ENCODE data around the gene CHPF. TPM values are rescaled to one million over a fixed set of nuclear protein-coding genes. Genes with fewer than 3 reads are reported as not detected.

CHPF gene
- total and polyA plus RNA-seq, 2 experiments from 2014 or later, result 174 to 533 TPM

- peaks cover 15% of the 10 kb centered on the region for H3K27me3 ChIP-seq (replicated peaks; ENCODE audit: insufficient read depth)
- H4K20me1 ChIP-seq (ENCODE audit: insufficient read depth), result no peaks in the 10 kb centered on the region
- no peaks in the 10 kb centered on the region for H3F3A ChIP-seq (ENCODE audit: insufficient read depth)
- WGBS, 2 experiments (ENCODE audit: low coverage in 1 of 2, low lambda C conversion rate in 2 of 2, missing lambda C conversion rate in 2 of 2), result 11 to 13% methylated on average over 4 to 14 of the region's 14 CpGs
- no peaks in the 10 kb centered on the region for H3K36me3 ChIP-seq (ENCODE audit: low read depth)
- no peak overlapping the region for H3K27ac ChIP-seq
- TF ChIP-seq EZH2phosphoT487 (IDR thresholded peaks at IDR 0.05; ENCODE audit: insufficient read depth, low read depth), result no peak
- TF ChIP-seq EZH2 (IDR thresholded peaks at IDR 0.05; ENCODE audit: insufficient read depth, poor library complexity, severe bottlenecking), result no peak
- in situ Hi-C loops (cut with MboI), result no loop called here
- no peaks in the 10 kb centered on the region for H3K79me2 ChIP-seq (ENCODE audit: insufficient read depth)
- H3K9me2 ChIP-seq (ENCODE audit: insufficient read depth), result no peaks in the 10 kb centered on the region
- peaks cover 13% of the 10 kb centered on the region for H3K4me1 ChIP-seq (ENCODE audit: insufficient read depth)
- peak overlapping the region; percentile 71 for H3K4me2 ChIP-seq (ENCODE audit: unreplicated experiment)
- H2AFZ ChIP-seq, result no peak overlapping the region
- H3K9me3 ChIP-seq (ENCODE audit: low read depth), result no peaks in the 10 kb centered on the region
- H3K4me3 ChIP-seq, result peak overlapping the region; percentile 56
- H3K9ac ChIP-seq, result no peak overlapping the region
- peak; percentile 56 for DNase-seq
These were observed 34.4 kb downstream of the CHPF start for GRCh38 chr2:219508971-219509779.

GRCh38 chr2:219508444-219508734 is 35.2 kb downstream of the CHPF start:
- DNase-seq, result no peak
- H2AFZ ChIP-seq, result no peak overlapping the region
- in situ Hi-C loops (cut with MboI), result no loop called here
- no peak overlapping the region for H3K9ac ChIP-seq
- H3K9me2 ChIP-seq (ENCODE audit: insufficient read depth), result no peaks in the 10 kb centered on the region
- WGBS, 2 experiments (ENCODE audit: low coverage in 1 of 2, low lambda C conversion rate in 2 of 2, missing lambda C conversion rate in 2 of 2), result 56 to 71% methylated on average over 3 to 4 of the region's 4 CpGs
- no peaks in the 10 kb centered on the region for H3K9me3 ChIP-seq (ENCODE audit: low read depth)
- peaks cover 13% of the 10 kb centered on the region for H3K4me1 ChIP-seq (ENCODE audit: insufficient read depth)
- TF ChIP-seq EZH2 (IDR thresholded peaks at IDR 0.05; ENCODE audit: insufficient read depth, poor library complexity, severe bottlenecking), result no peak
- no peak for TF ChIP-seq EZH2phosphoT487 (IDR thresholded peaks at IDR 0.05; ENCODE audit: insufficient read depth, low read depth)
- H3K79me2 ChIP-seq (ENCODE audit: insufficient read depth), result no peaks in the 10 kb centered on the region
- H3K27me3 ChIP-seq (replicated peaks; ENCODE audit: insufficient read depth), result peaks cover 8% of the 10 kb centered on the region
- no peak overlapping the region for H3K4me2 ChIP-seq (ENCODE audit: unreplicated experiment)
- H4K20me1 ChIP-seq (ENCODE audit: insufficient read depth), result no peaks in the 10 kb centered on the region
- no peak overlapping the region for H3K27ac ChIP-seq
- H3F3A ChIP-seq (ENCODE audit: insufficient read depth), result no peaks in the 10 kb centered on the region
- H3K4me3 ChIP-seq, result no peak overlapping the region
- peaks cover 3% of the 10 kb centered on the region; the same call in 1 of the 2 replicates for H3K36me3 ChIP-seq (ENCODE audit: low read depth)

DNA sequence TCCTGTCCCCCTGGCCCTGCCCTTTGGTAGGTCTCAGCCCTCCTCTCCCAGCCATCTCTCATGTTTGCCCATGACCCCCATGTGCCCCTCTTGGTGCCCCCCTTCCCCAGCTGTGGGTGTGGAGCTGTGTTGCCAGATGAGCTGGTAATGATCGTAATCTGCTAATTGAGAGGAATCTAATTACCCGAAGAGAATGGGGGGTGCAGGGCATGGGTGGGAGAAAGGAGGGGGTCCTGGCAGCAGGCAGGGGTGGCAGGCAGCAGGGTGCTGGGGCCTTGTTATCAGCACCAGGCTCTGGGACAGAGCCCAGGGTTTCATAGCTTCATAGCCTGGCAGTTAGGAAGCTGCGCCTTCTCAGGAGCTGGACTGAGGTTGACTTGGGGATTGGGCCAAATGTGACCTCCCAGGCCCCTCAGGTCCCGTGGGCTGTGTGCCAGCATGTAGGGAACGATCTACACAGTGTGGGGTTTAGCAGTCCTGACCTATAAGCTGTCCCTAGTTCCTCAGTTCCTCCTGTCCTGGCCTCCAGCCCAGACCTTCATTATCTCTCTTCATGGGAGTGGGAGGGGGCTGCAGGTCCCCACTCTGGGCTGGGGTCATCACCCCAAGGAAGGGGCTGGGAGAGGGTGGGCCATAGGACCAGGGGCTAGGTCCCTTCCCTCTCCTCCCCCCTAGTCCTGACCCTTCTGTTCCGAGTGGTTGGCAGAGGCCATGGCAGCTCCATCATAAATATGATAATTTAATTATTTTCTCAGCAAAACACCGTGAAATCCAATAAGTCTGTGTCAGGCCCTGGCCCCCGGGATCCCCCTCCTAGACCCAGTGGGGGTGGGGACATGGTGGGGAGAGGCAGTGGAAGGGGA is 35.8 kb downstream of the CHPF start:
- TF ChIP-seq EZH2 (IDR thresholded peaks at IDR 0.05; ENCODE audit: insufficient read depth, poor library complexity, severe bottlenecking) (no peak), EZH2phosphoT487 (IDR thresholded peaks at IDR 0.05; ENCODE audit: insufficient read depth, low read depth) (no peak)
- Histone ChIP-seq H4K20me1 (ENCODE audit: insufficient read depth) (no peaks in the 10 kb centered on the region), H3K9ac (no peak overlapping the region), H3K79me2 (ENCODE audit: insufficient read depth) (no peaks in the 10 kb centered on the region), H3K27ac (no peak overlapping the region), H3F3A (ENCODE audit: insufficient read depth) (no peaks in the 10 kb centered on the region), H3K4me1 (ENCODE audit: insufficient read depth) (peaks cover 13% of the 10 kb centered on the region), H3K9me3 (ENCODE audit: low read depth) (no peaks in the 10 kb centered on the region), H3K4me2 (ENCODE audit: unreplicated experiment) (no peak overlapping the region), H3K4me3 (no peak overlapping the region), H3K9me2 (ENCODE audit: insufficient read depth) (no peaks in the 10 kb centered on the region), H3K27me3 (replicated peaks; ENCODE audit: insufficient read depth) (peaks cover 2% of the 10 kb centered on the region; the same call in 1 of the 2 replicates), H2AFZ (no peak overlapping the region), H3K36me3 (ENCODE audit: low read depth) (peaks cover 4% of the 10 kb centered on the region; the same call in 1 of the 2 replicates)
- peak; percentile 40 for DNase-seq
- in situ Hi-C loops (cut with MboI), result no loop called here
- 35 to 41% methylated on average over 8 of the region's 8 CpGs for WGBS, 2 experiments (ENCODE audit: low coverage in 1 of 2, low lambda C conversion rate in 2 of 2, missing lambda C conversion rate in 2 of 2)

DNA sequence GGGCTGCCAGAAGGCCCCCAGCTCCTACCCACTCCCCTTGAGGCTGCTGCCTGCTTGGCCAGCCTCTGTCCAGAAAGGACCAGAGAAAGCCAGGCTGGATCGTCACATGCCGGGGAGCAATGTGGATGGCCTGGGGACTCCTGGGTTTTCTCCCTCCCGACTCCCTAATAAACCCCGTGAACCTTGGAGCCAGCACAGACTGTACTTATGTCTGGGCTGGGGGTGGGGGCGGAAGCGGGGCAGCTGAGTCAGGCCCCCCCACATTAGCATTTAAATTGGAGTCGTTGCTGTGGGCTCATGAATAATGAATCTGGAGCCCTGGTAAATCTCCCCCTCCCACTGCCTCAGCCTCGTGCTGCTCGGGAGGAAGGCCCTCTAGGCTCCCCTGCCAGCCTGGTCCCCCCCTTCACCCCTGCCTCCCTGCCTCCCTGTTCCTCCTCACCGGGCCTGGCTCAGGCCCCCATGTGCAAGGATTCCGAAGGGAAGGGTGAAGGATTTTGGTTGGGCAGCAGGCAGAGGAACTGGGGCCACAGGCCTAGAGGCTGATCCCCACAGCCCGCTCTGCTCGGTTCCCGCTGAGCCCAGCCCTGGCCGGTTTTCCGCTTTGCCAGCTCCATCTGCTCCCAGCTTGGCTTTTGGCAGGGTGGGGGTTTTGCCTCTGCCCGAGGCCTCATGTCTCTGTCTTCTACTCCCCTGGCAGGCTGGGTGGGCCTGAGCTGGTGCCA is 36.6 kb downstream of the CHPF start:
- Histone ChIP-seq H2AFZ (no peak overlapping the region), H3K4me3 (no peak overlapping the region), H3K36me3 (ENCODE audit: low read depth) (peaks cover 4% of the 10 kb centered on the region; the same call in 1 of the 2 replicates), H3K4me2 (ENCODE audit: unreplicated experiment) (no peak overlapping the region), H3K9me3 (ENCODE audit: low read depth) (no peaks in the 10 kb centered on the region), H3K9ac (no peak overlapping the region), H4K20me1 (ENCODE audit: insufficient read depth) (no peaks in the 10 kb centered on the region), H3K27me3 (replicated peaks; ENCODE audit: insufficient read depth) (no peaks in the 10 kb centered on the region; the same call in 1 of the 2 replicates), H3K4me1 (ENCODE audit: insufficient read depth) (peaks cover 13% of the 10 kb centered on the region), H3K27ac (no peak overlapping the region), H3K79me2 (ENCODE audit: insufficient read depth) (no peaks in the 10 kb centered on the region), H3K9me2 (ENCODE audit: insufficient read depth) (no peaks in the 10 kb centered on the region), H3F3A (ENCODE audit: insufficient read depth) (no peaks in the 10 kb centered on the region)
- DNase-seq, result no peak
- TF ChIP-seq EZH2phosphoT487 (IDR thresholded peaks at IDR 0.05; ENCODE audit: insufficient read depth, low read depth), result no peak
- no peak for TF ChIP-seq EZH2 (IDR thresholded peaks at IDR 0.05; ENCODE audit: insufficient read depth, poor library complexity, severe bottlenecking)
- in situ Hi-C loops (cut with MboI), result no loop called here
- 64 to 66% methylated on average over 14 to 17 of the region's 17 CpGs for WGBS, 2 experiments (ENCODE audit: low coverage in 1 of 2, low lambda C conversion rate in 2 of 2, missing lambda C conversion rate in 2 of 2)
